T-helper 2 cell treated with Interferon-gamma antibody and Interleukin-4, amounts not matched to agents 100 ng/mL and 5 ng/mL, for 36 hours (primary cell): ENCODE results near the gene NOC4L. TPM values are rescaled to one million over a fixed set of nuclear protein-coding genes. Genes with fewer than 3 reads are reported as not detected.

ENCODE experiments used
- intact Hi-C: fragments of 100-400 bp; cut with micrococcal nuclease; formaldehyde crosslinking; loops from one replicate; pipeline ENCODE4 v1.15.1; 2023
- total RNA-seq: library from RNA; stranded (reverse); gene quantifications from 2 replicates; pipeline ENCODE4 v1.2.3, GENCODE V29; 2022

The NOC4L gene
- total RNA-seq, 1 donor from 2014 or later: 33.5 TPM

DNA sequence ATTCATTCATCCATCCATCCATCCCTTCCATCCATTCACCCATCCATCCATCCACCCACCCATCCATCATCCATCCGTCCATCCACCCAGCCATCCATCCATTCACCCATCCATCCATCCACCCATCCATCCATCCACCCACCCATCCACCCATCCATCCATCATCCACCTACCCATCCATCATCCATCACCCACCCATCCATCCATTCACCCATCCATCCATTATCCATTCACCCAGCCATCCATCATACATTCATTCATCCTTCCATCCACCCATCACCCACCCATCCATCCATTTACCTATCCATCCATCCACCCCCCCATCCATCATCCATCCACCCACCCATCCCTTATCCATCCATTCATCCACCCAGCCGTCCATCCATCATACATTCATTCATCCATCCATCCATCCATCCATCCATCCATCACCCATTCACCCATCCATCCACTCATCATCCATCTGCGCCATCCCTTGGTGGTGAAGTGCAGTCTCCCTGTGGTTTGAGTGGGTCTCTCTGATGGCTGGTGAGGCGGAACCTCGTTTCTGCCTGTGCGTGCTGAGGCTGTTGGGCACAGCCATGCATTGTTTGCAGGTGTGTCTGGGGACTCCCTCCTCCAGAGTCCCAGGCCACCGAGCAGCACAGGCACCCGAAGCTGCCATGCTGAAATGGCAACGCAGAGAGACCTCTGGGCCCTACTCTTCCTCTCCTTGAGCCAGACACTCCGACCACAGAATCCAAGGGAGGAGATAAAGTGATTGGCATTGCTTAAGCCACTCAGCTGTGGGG is 22.7 kb downstream of the NOC4L start:
- intact Hi-C loops: no loop called here

DNA sequence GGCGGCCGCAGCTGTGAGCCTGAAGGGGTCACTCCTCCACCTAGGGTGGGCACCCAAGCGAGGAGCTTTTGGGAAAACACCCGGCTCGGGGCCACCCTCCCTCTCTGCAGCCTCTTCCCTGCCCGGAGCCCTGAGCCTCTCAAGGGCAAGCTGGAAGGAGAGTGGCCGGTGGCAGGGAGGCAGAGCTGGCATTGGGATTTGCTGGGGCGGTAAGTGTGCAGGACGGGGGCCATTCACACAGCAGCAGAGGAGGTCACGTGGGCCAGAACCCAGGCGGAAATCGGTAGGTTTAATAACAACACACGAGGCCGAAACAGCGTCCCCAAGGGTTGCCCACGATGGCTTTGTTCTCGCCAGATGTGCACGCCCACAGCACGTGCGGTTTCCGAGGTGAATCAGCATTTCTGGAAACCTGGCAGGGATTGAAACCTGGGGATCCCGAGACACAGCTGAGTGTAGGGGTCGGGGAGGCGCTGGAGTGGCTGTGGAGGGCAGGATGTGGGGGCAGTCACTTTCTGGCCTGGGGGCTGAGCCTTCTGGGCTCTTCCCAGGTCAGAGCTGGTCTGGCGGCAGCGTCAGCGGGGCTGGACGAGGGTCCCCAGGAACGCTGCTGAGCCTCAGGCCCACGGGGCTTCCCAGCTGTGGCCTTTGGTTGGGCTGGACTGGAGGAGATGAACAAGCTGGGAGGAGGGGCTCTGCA is 23.5 kb downstream of the NOC4L start:
- intact Hi-C loops: no loop called here

DNA sequence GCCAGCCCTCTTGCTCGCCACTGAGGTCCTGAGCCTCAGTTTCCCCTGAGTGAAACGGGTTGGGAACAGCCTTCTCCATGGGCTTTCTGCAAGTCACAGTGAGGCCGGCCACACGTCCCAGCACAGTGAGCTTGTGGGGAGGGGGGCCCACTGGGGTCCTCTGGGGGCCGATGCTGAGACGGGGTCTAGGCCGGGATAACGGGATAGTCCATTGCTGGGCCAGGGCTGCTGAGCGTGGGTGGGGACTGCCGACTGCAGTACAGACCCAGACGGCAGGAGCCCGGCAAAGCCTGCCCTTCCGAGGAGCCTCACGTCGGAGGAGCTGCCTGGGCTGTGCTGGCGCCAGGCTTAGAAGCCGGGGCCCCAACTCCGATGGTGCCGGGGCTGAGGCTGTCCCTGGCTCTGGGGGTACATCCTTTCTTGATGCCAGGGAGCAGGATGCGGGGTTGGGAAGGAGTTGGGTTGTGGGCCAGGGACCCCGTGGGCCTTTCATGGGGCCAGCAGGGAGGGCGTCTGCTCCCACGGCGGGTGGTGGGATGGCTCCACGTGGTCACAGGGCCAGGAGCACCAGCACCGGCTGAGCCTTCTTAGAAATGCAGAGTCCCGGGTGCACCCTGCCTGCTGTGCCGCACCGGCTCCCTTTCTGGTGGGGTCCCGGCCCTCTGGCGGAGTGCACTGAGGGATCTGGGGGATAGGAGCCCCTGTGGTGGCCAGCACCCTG is 24.2 kb downstream of the NOC4L start:
- intact Hi-C loops: no loop called here

DNA sequence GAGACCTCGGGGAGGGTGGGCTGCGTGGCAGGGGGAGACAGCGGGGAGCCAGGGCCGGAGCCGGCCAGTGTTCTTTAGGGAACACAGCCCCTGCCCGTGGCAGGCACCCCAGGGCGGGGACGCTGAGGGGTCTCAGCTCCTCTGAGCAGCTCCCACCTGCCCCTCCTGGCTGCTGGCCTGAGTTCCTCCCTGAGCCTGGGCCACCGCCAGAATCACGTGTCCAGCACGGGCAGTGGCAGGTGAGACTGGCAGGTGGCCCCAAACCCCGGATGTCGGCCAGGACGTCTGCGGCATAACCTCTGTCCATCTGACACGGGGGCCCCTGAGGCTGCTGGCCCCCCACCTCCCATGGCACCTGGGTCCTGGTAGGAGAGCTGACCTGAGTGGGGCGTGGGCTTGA is 25.1 kb downstream of the NOC4L start:
- intact Hi-C loops: no loop called here

DNA sequence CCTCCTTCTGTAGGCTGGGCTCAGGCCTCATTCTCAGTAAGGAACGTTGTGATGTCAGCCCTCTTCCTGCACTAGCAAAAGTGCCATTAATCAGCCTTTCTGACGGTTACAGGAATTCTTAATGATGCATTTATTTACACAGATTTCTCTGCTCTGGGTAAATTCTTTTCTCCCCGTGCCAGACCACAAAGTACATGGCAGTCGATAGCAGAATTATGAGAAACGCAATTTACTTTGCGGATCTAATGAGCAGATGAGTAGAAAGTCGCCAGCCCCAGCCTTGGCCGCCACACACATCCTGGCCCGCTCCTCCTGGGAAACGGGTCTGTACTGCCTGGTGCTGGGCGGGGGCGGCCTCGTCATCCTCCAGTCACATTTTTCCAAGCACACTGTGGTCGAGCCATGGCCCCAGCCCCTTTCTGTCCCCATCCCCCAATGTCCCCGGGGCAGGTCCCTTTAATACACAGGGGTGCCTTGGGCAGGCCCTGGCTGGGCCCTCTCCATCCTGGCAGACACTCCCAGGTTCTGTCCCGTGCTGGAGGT is 25.9 kb downstream of the NOC4L start:
- intact Hi-C loops: no loop called here

DNA sequence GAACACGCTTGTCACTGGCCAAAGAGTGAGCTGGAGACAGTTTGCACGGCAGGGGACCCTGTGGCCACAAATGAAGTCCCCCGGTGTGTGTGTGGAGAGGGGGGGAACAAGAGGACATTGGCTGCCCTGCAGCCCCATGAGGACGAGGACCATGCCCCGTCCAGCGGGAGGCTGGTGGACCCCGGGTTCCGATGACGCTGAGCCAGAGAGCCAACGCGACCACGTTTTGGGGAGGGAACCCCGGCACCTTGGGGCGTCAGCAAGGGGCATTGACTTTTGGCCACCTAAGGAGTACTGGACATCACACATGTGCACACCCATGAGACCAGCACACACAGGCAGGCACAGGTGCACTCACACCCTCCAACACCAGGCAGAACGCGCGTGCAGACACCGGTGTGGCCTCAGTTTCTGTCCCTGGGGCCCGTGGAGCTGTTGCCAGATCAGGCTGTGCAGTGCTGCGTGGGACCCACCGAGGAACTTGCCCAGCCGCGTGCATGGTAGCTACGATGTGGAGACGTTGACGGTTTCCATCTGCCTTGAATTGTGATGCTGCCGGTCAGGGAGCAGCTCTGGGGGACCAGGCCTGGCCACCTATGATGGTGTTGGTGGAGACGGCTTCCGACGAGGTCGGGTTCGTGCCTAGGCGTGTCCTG is 26.5 kb downstream of the NOC4L start:
- intact Hi-C loops: no loop called here

DNA sequence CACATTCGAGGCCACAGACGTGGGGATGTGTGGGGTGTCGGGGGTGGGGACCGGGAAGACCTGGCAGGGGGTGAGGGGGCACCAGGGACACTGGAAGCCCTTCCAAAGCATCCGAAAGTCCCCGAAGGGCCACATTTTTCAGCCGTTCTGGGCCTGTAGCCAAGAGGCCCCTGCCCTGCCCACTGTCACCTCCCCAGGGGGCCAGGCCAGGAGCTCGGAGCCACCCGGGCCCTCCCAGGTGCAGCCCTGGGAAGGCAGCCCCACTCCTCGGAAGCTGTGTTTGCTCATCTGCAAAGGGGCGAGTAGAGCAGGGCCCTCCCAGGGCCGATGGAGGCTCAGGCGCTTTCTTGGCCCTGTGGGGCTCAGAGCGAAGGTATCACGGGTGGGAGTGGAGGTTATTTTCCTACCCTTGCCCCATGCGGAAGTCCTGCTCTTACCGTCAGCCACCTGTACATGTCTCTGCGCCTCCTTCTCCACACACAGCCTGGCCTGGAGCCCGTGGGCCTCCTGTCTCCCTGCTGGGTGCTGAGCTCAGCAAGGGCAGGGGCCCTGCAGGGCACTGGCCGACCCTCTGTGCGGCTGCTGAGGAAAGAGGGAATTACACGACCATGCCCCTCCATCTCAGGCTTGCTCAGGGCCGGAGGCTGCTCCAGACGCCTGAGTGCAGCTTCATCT is 27.2 kb downstream of the NOC4L start:
- intact Hi-C loops: no loop called here

DNA sequence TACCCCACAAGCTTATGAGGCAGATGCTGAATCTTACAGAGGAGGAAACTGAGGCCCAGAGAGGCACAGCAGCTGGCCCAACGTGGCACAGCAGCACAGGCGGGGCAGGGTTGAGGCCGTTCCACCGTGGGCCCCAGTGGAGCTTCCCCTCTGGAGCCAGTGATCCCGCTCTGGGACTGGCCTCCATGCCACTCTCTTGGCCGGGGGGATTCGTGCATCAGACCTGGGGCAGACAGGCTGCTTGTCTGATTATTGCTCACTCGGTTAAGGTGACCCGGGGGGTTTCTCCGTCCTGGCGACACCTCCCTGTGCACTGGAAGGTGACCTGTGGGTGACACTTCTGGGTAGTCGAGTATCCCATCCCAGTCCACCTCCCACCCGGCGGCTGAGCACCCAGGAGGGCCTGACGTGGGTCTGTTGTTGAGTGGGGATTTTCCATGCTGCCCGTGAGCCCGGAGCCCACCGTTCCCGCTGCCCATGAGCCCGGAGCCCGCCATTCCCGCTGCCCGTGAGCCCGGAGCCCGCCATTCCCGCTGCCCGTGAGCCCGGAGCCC is 27.8 kb downstream of the NOC4L start:
- intact Hi-C loops: no loop called here

DNA sequence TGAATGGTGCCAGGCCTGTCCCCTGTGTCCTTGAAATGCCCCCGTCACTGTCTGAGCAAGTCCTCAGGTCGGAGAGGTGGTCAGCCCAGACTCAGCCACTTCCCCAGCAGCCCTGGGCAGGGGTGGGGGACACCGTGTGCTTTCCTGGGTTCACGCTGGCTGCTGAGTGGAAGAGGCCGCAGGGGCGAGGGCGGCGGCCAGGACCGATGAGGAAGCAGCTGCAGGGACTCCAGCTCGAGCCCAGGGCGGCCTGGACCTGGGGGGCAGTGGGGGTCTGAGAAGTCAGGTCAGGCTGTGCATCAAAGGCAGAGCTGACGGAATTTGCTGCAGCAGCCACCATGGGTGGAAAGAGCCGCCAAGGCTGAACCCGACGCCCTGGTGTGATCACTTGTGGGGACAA is 28.4 kb downstream of the NOC4L start:
- intact Hi-C loops: no loop called here

DNA sequence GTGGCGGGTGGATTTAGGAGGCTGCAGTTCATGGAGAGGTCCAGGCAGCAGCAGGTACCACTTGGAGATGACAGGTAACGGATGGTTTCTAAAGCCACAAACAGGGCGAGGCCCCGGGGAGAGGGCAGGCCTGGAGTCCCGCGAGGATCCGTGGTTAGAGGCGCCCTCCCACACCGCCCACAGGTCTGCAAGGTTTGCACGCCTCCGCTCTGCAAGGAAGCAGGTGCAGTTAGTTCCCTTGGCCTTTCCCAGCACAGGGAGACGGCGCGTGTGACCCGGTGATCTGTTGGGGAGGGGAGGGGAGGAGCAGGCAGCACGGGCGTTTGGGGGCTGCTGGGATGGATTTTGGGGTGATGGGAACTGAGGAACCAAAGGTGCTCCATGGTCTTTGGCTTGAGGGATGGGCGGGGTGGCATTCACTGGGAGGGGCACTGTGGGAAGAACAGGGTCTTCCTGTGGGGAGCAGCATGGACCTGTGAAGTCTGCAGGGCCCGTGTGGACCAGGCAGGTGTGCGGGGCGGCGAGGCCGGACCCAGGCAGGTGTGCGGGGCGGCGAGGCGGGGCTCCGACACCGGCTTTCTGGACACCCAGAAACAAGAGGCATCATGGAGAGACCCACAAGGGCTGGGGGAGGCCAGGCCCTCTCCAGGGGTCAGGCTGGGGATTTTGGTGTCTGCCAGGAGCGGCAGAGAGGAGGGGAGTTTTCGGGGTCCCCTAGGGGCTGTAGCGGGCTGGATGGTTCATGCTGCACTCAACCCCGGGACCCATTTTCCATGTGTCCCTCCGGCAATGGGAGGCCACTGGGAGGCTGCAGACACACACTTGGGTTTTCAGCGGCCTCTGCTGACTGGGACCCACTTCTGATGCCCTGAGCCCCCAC is 29.1 kb downstream of the NOC4L start:
- intact Hi-C loops: no loop called here

DNA sequence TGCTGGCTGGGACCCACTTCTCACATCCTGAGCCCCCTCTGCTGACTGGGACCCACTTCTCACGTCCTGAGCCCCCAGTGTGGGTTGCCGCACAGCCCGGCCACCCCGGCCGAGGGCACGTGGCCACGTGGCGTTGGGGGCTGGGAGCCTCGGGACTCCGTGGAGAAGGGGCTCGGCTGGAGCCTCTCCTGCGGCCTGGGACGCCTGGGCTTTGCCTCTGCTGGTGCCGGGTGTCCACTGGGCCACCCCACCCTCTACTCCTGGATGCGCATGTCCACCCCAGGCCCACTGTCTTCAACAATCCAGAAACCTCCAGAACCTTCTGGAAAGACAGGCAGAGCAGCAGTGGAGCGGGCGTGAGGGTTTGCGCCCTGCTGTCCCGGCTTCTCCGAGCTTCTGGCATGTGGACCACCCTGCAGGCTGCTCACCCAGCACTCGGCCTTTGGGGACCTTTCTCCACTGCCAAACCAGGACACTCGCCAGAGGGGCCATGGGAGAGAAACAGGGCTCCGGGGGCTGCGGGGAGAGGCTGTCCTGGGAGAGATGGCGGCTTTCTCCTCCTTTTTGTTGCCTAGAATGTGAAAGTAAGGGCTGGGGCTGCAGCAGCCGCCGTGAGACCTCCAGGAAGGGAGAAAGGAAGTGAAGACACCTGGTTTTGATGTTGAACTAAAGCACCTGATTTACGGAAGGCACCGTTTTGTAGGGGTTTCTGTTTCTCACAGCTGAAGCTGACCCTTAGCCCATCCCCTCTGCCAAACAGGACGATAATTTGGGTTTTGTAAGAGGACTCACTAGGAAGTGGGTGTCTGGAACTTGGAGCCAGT is 30.0 kb downstream of the NOC4L start:
- intact Hi-C loops: no loop called here

DNA sequence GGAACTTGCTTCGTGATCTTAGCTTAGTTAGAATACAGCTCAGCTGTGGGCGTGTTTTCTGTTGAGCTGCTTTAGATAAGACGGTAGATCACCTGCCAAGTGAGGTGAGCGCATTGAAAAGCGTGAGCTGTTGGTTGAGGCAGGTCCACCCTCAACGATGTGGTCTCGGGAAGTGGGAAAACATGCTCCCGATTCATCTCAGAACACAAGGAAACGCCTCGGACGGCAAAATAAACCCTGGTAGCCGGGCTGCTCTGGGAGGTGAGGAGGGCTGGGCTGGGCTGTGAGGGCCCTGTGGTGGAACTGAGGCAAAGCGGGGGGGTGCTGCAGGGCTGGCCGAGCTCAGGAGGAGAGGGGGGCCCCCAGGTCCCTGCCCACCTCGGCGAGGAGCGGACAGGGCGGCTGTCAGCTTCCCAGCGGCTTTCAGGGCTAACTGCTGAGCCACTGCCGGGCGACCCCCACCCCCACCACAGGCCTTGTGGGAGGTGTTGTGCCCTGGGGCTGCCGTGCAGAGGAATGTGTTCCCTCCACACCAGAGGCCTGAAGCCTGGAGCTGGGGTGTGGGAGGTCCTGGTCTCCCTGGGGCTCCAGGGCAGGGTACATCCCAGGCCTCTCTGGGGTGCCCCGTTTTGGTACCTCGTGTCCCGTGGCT is 30.7 kb downstream of the NOC4L start:
- intact Hi-C loops: no loop called here

DNA sequence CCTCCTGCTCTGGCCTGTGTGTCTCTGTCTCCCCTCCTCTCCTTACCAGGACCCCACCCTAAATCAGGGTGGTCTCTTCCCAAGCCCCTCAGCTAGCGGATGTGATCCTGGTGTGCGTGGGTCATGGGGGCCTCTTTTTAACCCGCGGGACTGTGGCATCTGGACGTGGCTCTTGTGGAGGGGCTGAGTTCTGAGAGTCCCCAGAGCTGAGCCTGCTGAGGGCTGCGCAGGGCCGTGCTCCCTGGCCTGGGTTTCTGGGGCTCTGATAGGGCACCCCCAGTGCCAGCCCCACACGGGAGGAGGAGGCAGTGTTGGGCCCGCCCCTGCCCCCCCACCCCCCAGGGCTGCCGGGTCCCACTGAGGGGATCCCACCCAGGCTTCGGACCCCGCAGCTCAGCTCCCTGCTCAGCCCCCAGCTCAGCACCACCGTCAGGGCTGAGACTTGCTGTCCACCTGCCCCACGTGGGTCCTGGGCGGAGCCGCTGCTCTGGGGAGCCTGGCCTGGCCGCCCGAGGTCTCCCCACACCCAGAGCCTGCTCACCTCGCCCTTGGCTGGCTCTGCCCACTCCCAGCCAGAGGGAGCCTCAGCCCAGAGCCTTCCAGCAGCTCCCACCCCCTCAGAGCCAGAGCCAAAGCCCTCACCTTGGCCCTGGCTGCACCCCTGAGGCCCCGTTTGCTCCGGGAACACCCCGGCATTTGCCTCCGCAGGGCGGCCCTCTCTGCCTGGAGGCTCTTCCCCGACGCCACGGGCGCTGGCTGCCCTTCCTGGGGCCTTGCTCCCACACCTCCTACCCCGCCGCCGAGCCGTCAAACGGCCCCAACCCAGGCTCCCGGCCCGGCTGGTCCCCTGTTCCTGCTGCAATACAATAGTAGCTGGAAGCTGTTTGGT is 31.5 kb downstream of the NOC4L start:
- intact Hi-C loops: no loop called here

DNA sequence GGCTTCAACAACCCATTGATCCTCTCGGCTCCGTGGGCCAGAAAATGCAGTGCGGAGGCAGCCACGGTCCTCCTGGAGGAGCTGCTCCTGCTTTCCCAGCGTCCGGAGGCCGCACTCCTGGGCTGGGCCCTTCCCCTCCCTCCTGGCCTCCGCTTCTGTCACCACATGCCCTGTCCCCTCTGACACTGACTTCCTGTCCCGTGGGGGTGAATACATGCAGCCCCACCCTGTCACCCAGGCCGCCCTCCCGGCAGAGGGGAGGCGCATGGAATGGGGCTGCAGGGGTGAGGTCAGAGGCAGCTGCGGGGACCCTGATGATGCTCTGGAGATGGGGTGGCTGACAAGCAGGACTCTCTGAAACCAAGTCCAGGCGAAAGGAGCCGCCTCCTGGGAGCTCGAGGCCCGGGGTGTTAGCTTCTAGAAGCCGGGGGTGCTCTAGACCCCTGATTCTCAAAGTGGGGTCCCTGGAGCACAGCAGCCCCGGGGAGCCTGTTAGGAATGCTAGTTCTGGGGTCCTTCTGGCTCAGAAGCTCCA is 32.2 kb downstream of the NOC4L start:
- intact Hi-C loops: no loop called here

DNA sequence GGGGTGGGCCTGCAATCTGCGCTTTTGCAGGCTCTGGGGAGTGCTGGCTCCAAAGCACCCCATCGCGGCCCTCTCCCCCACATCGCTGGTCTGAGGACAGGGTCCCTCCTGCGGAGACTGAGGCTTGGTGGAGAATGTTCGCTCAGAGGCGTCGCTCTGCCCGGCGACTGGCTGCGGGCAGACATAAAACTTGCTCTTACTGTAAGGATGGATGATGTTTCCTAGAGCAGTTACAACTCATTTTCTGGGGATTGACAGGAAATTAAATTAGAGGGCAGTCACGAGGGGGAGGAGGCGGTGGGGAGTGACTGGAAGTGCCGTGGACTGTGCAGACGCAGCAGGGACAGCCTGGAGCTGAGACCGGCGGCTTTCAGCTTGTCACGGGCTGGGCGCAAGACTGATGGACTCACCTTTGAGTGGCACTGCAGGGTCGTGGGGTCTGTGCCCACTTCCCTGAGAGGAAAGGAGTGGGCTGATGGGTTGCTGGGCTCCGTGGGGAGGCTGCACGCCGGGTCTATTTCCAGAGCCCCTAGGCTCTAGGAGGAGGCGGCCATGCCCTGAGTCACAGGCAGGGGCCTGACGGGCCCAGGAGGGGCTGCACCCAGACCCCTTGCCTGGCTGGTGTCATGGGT is 32.8 kb downstream of the NOC4L start:
- intact Hi-C loops: no loop called here

DNA sequence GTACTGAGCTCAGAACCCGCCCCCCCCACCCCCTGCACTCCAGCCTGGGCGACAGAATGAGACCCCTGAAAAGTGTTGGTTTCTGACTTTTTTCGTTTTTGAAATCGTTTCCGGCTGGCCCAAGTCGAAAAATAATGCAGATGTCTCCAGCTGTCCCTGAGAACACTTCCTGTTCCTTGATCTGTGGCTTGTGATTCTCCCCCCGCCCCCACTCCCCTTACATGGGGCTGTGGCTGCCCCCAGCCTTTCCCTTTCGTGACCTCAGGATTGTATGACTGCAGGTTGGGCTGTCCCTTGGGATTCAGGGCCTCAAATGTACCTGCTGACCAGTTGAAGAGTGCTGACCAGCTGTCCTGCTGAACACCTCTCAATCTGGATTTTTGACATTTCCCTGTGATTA is 34.1 kb downstream of the NOC4L start:
- intact Hi-C loops: no loop called here
